IMR-90 (cell line): ENCODE data around the gene TMCO2. TPM values are rescaled to one million over a fixed set of nuclear protein-coding genes. Genes with fewer than 3 reads are reported as not detected.

ENCODE experiments used
- ATAC-seq: fragments of 200-7000 bp; cut with Tn5 transposase; 2 replicates; pipeline ENCODE4 v1.9.1; 2020; ENCODE audit warnings: low read depth, mild to moderate bottlenecking, moderate library complexity
- BruUV-seq: library from RNA; stranded (reverse); fragments of 400-500 nt; replicated peaks from 2 replicates; lab custom pipeline; 2021; lab: Mats Ljungman, UMichigan
- CTCF ChIA-PET: fragments of 300-600 bp; formaldehyde crosslinking; extraction: SDS; loops from one replicate; lab custom pipeline; 2021; ENCODE audit warnings: antibody characterized with exemption; lab: Yijun Ruan, JAX
- POLR2A ChIA-PET: fragments of 300-600 bp; sonication (Branson Sonifier 250); formaldehyde crosslinking; loops from one replicate; lab custom pipeline; 2022; ENCODE audit warnings: antibody characterized with exemption; ENCODE audit not compliant: unreplicated experiment; lab: Charles Lee
- DNase-seq: peaks from one replicate; pipeline ENCODE4 v3.0.0; 2013
- H2AFZ ChIP-seq: replicated peaks from 2 replicates; pipeline ENCODE3; 2013; ENCODE audit warnings: low read length, mild to moderate bottlenecking; ENCODE audit not compliant: poor library complexity
- H2AK5ac ChIP-seq: 2 replicates; pipeline ENCODE4 v1.6.1; 2013; ENCODE audit warnings: low read depth, low read length, inconsistent platforms
- H2AK9ac ChIP-seq: replicated peaks from 2 replicates; pipeline ENCODE3; 2013; ENCODE audit warnings: mild to moderate bottlenecking, low read depth, low read length, moderate library complexity; ENCODE audit not compliant: poor library complexity
- H2BK120ac ChIP-seq: 2 replicates; pipeline ENCODE4 v1.6.1; 2013; ENCODE audit warnings: low read depth, low read length, inconsistent platforms
- H2BK15ac ChIP-seq: 3 replicates; pipeline ENCODE4 v1.6.1; 2013; ENCODE audit warnings: low read depth, low read length, inconsistent platforms
- H2BK20ac ChIP-seq: 2 replicates; pipeline ENCODE4 v1.6.1; 2013; ENCODE audit warnings: low read depth, mild to moderate bottlenecking, inconsistent platforms, low read length, moderate library complexity
- H2BK5ac ChIP-seq: 2 replicates; pipeline ENCODE4 v1.6.1; 2013; ENCODE audit warnings: mild to moderate bottlenecking, low read depth, low read length, inconsistent platforms; ENCODE audit not compliant: poor library complexity, severe bottlenecking
- H3K14ac ChIP-seq: replicated peaks from 2 replicates; pipeline ENCODE4 v1.6.1; 2013; ENCODE audit warnings: low read depth, low read length, inconsistent platforms
- H3K18ac ChIP-seq: 2 replicates; pipeline ENCODE4 v1.6.1; 2013; ENCODE audit warnings: low read depth, low read length, control low read depth
- H3K23ac ChIP-seq: 2 replicates; pipeline ENCODE4 v1.6.1; 2013; ENCODE audit warnings: low read depth, low read length, inconsistent platforms
- H3K27ac ChIP-seq: 2 replicates; pipeline ENCODE4 v1.5.1; 2013; ENCODE audit warnings: mild to moderate bottlenecking, control low read depth, low read length; ENCODE audit not compliant: insufficient read depth
- H3K27me3 ChIP-seq: 2 replicates; pipeline ENCODE4 v1.6.1; 2013; ENCODE audit warnings: low read length; ENCODE audit not compliant: control insufficient read depth, insufficient read depth
- H3K36me3 ChIP-seq: 2 replicates; pipeline ENCODE4 v1.6.1; 2013; ENCODE audit warnings: low read length, mixed read lengths; ENCODE audit not compliant: control insufficient read depth, insufficient read depth
- H3K4ac ChIP-seq: 2 replicates; pipeline ENCODE4 v1.6.1; 2013; ENCODE audit warnings: low read depth, low read length, inconsistent platforms
- H3K4me1 ChIP-seq: 2 replicates; pipeline ENCODE4 v1.6.1; 2013; ENCODE audit warnings: low read length, mixed read lengths; ENCODE audit not compliant: control insufficient read depth, insufficient read depth
- H3K4me2 ChIP-seq: 2 replicates; pipeline ENCODE4 v1.6.1; 2013; ENCODE audit warnings: low read depth, mild to moderate bottlenecking, control low read depth, low read length, moderate library complexity
- H3K4me3 ChIP-seq: 2 replicates; pipeline ENCODE4 v1.5.1; 2013; ENCODE audit warnings: low read depth, mild to moderate bottlenecking, control low read depth, low read length, moderate library complexity; ENCODE audit not compliant: insufficient read depth
- H3K56ac ChIP-seq: 2 replicates; pipeline ENCODE4 v1.6.1; 2013; ENCODE audit warnings: low read length, inconsistent platforms; ENCODE audit not compliant: insufficient read depth; ENCODE audit errors: extremely low read depth
- H3K79me1 ChIP-seq, 2 experiments: 2 replicates each; pipeline ENCODE4 v1.6.1; 2013; ENCODE audit warnings: low read length in 2 of 2, inconsistent platforms in 1 of 2, low read depth in 1 of 2
- H3K9ac ChIP-seq: 2 replicates; pipeline ENCODE4 v1.6.1; 2013; ENCODE audit warnings: low read depth, low read length, control low read depth
- H3K9me1 ChIP-seq: 2 replicates; pipeline ENCODE4 v1.6.1; 2013; ENCODE audit warnings: low read length, inconsistent platforms; ENCODE audit not compliant: insufficient read depth
- H3K9me3 ChIP-seq: 2 replicates; pipeline ENCODE4 v1.6.1; 2013; ENCODE audit warnings: low read length; ENCODE audit not compliant: control insufficient read depth, insufficient read depth
- H4K20me1 ChIP-seq: 2 replicates; pipeline ENCODE4 v1.6.1; 2013; ENCODE audit warnings: low read length, inconsistent platforms; ENCODE audit not compliant: insufficient read depth
- H4K5ac ChIP-seq: 2 replicates; pipeline ENCODE4 v1.6.1; 2013; ENCODE audit warnings: mild to moderate bottlenecking, low read depth, low read length, control low read depth
- H4K8ac ChIP-seq, 2 experiments: 2 replicates each; pipeline ENCODE4 v1.6.1; 2013; ENCODE audit warnings: low read depth in 2 of 2, low read length in 2 of 2, control low read depth in 1 of 2, inconsistent platforms in 1 of 2
- H4K91ac ChIP-seq: 2 replicates; pipeline ENCODE4 v1.6.1; 2013; ENCODE audit warnings: low read depth, low read length, inconsistent platforms; ENCODE audit not compliant: insufficient read depth
- BHLHE40 ChIP-seq: fragments of 150-350 bp; IDR thresholded peaks from 2 replicates; pipeline ENCODE4 v1.6.1; 2016; ENCODE audit warnings: mild to moderate bottlenecking, low read depth, low read length
- CEBPB ChIP-seq: IDR thresholded peaks from 2 replicates; pipeline ENCODE4 v1.6.1; 2012; ENCODE audit warnings: low read depth, low read length, improper control_type of control experiment
- CHD1 ChIP-seq: IDR thresholded peaks from 2 replicates; pipeline ENCODE4 v1.6.1; 2012; ENCODE audit warnings: low read depth, low read length, improper control_type of control experiment
- CTCF ChIP-seq: conservative IDR thresholded peaks from 2 replicates; pipeline ENCODE4 v1.5.1; 2012; ENCODE audit warnings: mild to moderate bottlenecking, low read depth, low read length, improper control_type of control experiment
- ELK1 ChIP-seq: fragments of 150-350 bp; IDR thresholded peaks from 2 replicates; pipeline ENCODE4 v1.6.1; 2016; ENCODE audit warnings: low read depth, mild to moderate bottlenecking, low read length, moderate library complexity, borderline replicate concordance
- FOS ChIP-seq: fragments of 150-350 bp; IDR thresholded peaks from 2 replicates; pipeline ENCODE4 v1.6.1; 2016; ENCODE audit warnings: low read depth, low read length
- MAFK ChIP-seq: IDR thresholded peaks from 2 replicates; pipeline ENCODE4 v1.6.1; 2012; ENCODE audit warnings: low read depth, low read length, improper control_type of control experiment
- MXI1 ChIP-seq: IDR thresholded peaks from 2 replicates; pipeline ENCODE4 v1.6.1; 2012; ENCODE audit warnings: low read depth, mild to moderate bottlenecking, low read length, moderate library complexity, borderline replicate concordance
- NFE2L2 ChIP-seq: fragments of 150-350 bp; IDR thresholded peaks from 2 replicates; pipeline ENCODE4 v1.6.1; 2016; ENCODE audit warnings: low read depth, mild to moderate bottlenecking, low read length
- RAD21 ChIP-seq: IDR thresholded peaks from 2 replicates; pipeline ENCODE4 v1.6.1; 2012; ENCODE audit warnings: low read length, improper control_type of control experiment
- RCOR1 ChIP-seq: IDR thresholded peaks from 2 replicates; pipeline ENCODE4 v1.6.1; 2012; ENCODE audit warnings: mild to moderate bottlenecking, low read length, improper control_type of control experiment; ENCODE audit not compliant: insufficient replicate concordance
- RFX5 ChIP-seq: IDR thresholded peaks from 2 replicates; pipeline ENCODE4 v1.8.0; 2012; ENCODE audit warnings: low read depth, mild to moderate bottlenecking, low read length, moderate library complexity
- USF2 ChIP-seq: fragments of 150-350 bp; IDR thresholded peaks from 2 replicates; pipeline ENCODE4 v1.6.1; 2017; ENCODE audit warnings: mild to moderate bottlenecking, antibody characterized with exemption, low read length, low read depth
- WGBS, 2 experiments: methylation state at CpG; one replicate each; pipeline versions ENCODE4 v1.1.5 to v1.1.7; 2013; ENCODE audit warnings: missing lambda C conversion rate in 2 of 2; ENCODE audit not compliant: insufficient read length in 1 of 2; ENCODE audit errors: extremely low coverage in 2 of 2; 5-methylcytosine and 5-hydroxymethylcytosine counted together
- dilution Hi-C: fragments of 300-500 bp; cut with HindIII; formaldehyde crosslinking; loops from one replicate; pipeline ENCODE4 v1.14.3; 2018; ENCODE audit warnings: low sequenced_read_pairs; ENCODE audit not compliant: unreplicated experiment
- in situ Hi-C: fragments of 300-500 bp; cut with MboI; formaldehyde crosslinking; loops from 3 replicates; pipeline ENCODE4 v1.14.3; 2019; ENCODE audit warnings: low sequenced_read_pairs, inconsistent platforms, mixed read lengths
- intact Hi-C: fragments of 100-400 bp; cut with micrococcal nuclease; formaldehyde crosslinking; loops from 2 replicates; pipeline ENCODE4 v1.10.0; 2022
- polyA plus RNA-seq, 3 experiments: library from polyadenylated mRNA; depleted of rRNA; stranded (reverse); fragments of >200 nt; gene quantifications; 2 replicates each; pipeline ENCODE4 v1.2.3, GENCODE V29; 2012; ENCODE audit warnings: low replicate concordance in 1 of 3
- total RNA-seq: library from RNA; depleted of rRNA; stranded (reverse); fragments of >200 nt; gene quantifications from 2 replicates; pipeline ENCODE4 v1.2.3, GENCODE V29; 2012

TMCO2 gene
- total and polyA plus RNA-seq, 2 of the 4 experiments (the other 2 are of a cell fraction), result not detected

GRCh38 chr1:40272653-40273213 is 25.0 kb downstream of the TMCO2 start:
- peaks cover 2% of the 10 kb centered on the region; the same call in 1 of the 2 replicates for H3K4me1 ChIP-seq
- no TSS peak for BruUV-seq
- H2BK5ac ChIP-seq, result no peak overlapping the region
- H3K18ac ChIP-seq, result no peak overlapping the region
- DNase-seq, result no peak
- H2AK9ac ChIP-seq, result no peak overlapping the region
- no peaks in the 10 kb centered on the region for H3K27me3 ChIP-seq
- no peak overlapping the region for H2AK5ac ChIP-seq
- H3K56ac ChIP-seq, result no peak overlapping the region
- no CpG with 5 or more reads among the region's 3 CpGs for WGBS, 2 experiments
- dilution Hi-C loops (no loop called here), in situ Hi-C loops (no loop called here), intact Hi-C loops (no loop called here)
- no peak overlapping the region for H3K4me3 ChIP-seq
- H4K20me1 ChIP-seq, result no peaks in the 10 kb centered on the region
- no peak overlapping the region for H4K91ac ChIP-seq
- no peak for TF ChIP-seq BHLHE40
- no peak for TF ChIP-seq RAD21
- TF ChIP-seq CEBPB, result no peak
- TF ChIP-seq RCOR1, result no peak
- TF ChIP-seq USF2, result no peak
- no peak for TF ChIP-seq FOS
- TF ChIP-seq MXI1, result no peak
- TF ChIP-seq CHD1, result no peak
- TF ChIP-seq MAFK, result no peak
- no peak for TF ChIP-seq CTCF
- no peak for TF ChIP-seq ELK1
- no peak for TF ChIP-seq RFX5
- no peak for TF ChIP-seq NFE2L2
- peaks cover 30% of the 10 kb centered on the region for H3K36me3 ChIP-seq
- H2AFZ ChIP-seq, result no peak overlapping the region
- no peak overlapping the region for H3K23ac ChIP-seq
- CTCF ChIA-PET, result interaction anchor here (1.0 kb wide), 1 partner anchor 16 kb away, joined by 3 read pairs; no protein-coding TSS in a partner anchor
- no peak overlapping the region for H3K14ac ChIP-seq
- POLR2A ChIA-PET, result no interaction called here
- H3K4ac ChIP-seq, result no peak overlapping the region
- H2BK120ac ChIP-seq, result no peak overlapping the region
- no peak overlapping the region for H2BK20ac ChIP-seq
- H3K79me1 ChIP-seq, result peaks cover 26 to 41% of the 10 kb centered on the region in 2 experiments
- H4K5ac ChIP-seq, result no peak overlapping the region
- H3K27ac ChIP-seq, result no peak overlapping the region
- H4K8ac ChIP-seq, result no peak overlapping the region
- no peak overlapping the region for H3K9ac ChIP-seq
- no peak for ATAC-seq
- no peak overlapping the region for H3K4me2 ChIP-seq
- no peak overlapping the region for H2BK15ac ChIP-seq
- peaks cover 9% of the 10 kb centered on the region for H3K9me1 ChIP-seq
- no peaks in the 10 kb centered on the region for H3K9me3 ChIP-seq
